ENCODE data around the gene RNF39. TPM values are rescaled to one million over a fixed set of nuclear protein-coding genes. Genes with fewer than 3 reads are reported as not detected.

The RNF39 gene
- polyA plus RNA-seq, 10 donors, result 0.43 to 1.4 (median 0.58) TPM

GRCh38 chr6:30097902-30098768 is 22.6 kb upstream of the RNF39 start:
- no peak for DNase-seq

GRCh38 chr6:30096829-30097228 is 21.3 kb upstream of the RNF39 start:
- no peak for DNase-seq

- DNase-seq, result no peak
Measured at GRCh38 chr6:30093951-30094661, 18.5 kb upstream of the RNF39 start.

GRCh38 chr6:30092852-30093543 is 17.4 kb upstream of the RNF39 start:
- no peak for DNase-seq

GRCh38 chr6:30091577-30092381 is 16.2 kb upstream of the RNF39 start:
- DNase-seq, result no peak

- no peak for DNase-seq
Measured at GRCh38 chr6:30087876-30088275, 12.3 kb upstream of the RNF39 start.

GRCh38 chr6:30077218-30077617 is 1.6 kb upstream of the RNF39 start:
- no peak for DNase-seq

- no peak for DNase-seq
Measured at GRCh38 chr6:30075790-30076732, 492 bp upstream of the RNF39 start.

- DNase-seq, result peak in 1 of 3 donors; percentile 22
Measured at GRCh38 chr6:30074331-30075093, 1.1 kb downstream of the RNF39 start.

- DNase-seq, result no peak
Measured at GRCh38 chr6:30073489-30074235, 1.9 kb downstream of the RNF39 start.

GRCh38 chr6:30071858-30072257 is 3.7 kb downstream of the RNF39 start:
- no peak for DNase-seq

GRCh38 chr6:30071081-30071818 is 4.3 kb downstream of the RNF39 start:
- peak in 2 of 3 donors; percentile 23 to 56 for DNase-seq

- DNase-seq, result no peak
Measured at GRCh38 chr6:30067460-30068139, 8.0 kb downstream of the RNF39 start.

- peak; percentile 99 to 100 (median 100) for DNase-seq
Measured at GRCh38 chr6:30066577-30067459, 8.8 kb downstream of the RNF39 start, which contains the start of gene PPP1R11. Gene PPP1R11, plus strand, starts transcription at chr6:30067198. Its CDS starts 213 bp downstream, at chr6:30067411.

- no peak for DNase-seq
Measured at GRCh38 chr6:30066082-30066481, 9.5 kb downstream of the RNF39 start.

- DNase-seq, result no peak
Measured at GRCh38 chr6:30063315-30063714, 12.3 kb downstream of the RNF39 start.
